ENCODE data around the gene TCAP. TPM values are rescaled to one million over a fixed set of nuclear protein-coding genes. Genes with fewer than 3 reads are reported as not detected.

TCAP gene
- total and polyA plus RNA-seq, 12 donors = 0.78 to 13.6 (median 1.8) TPM; not detected in 1

- Histone ChIP-seq H3K36me3 (replicated peaks in 1 of 2) (no peaks in the 10 kb centered on the region), H3K9me3 (replicated peaks in 1 of 3) (no peaks in the 10 kb centered on the region), H3K27me3 (no peaks in the 10 kb centered on the region), H3K4me3 (no peak overlapping the region), H3K4me1 (replicated peaks in 1 of 2) (peaks cover 48 to 60% of the 10 kb centered on the region in 2 donors), H3K27ac (peak overlapping the region in 2 of 5 donors; percentile 24 to 66)
- intact Hi-C loops (cut with DNase I) = no loop called here
- TF ChIP-seq, protein P1, sequence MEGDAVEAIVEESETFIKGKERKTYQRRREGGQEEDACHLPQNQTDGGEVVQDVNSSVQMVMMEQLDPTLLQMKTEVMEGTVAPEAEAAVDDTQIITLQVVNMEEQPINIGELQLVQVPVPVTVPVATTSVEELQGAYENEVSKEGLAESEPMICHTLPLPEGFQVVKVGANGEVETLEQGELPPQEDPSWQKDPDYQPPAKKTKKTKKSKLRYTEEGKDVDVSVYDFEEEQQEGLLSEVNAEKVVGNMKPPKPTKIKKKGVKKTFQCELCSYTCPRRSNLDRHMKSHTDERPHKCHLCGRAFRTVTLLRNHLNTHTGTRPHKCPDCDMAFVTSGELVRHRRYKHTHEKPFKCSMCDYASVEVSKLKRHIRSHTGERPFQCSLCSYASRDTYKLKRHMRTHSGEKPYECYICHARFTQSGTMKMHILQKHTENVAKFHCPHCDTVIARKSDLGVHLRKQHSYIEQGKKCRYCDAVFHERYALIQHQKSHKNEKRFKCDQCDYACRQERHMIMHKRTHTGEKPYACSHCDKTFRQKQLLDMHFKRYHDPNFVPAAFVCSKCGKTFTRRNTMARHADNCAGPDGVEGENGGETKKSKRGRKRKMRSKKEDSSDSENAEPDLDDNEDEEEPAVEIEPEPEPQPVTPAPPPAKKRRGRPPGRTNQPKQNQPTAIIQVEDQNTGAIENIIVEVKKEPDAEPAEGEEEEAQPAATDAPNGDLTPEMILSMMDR (IDR thresholded peaks at IDR 0.05) = no peak
- no peak for TF ChIP-seq POLR2A (IDR thresholded peaks at IDR 0.05)
- 39 to 70% (median 56%) methylated on average over 2 to 4 of the region's 4 CpGs for WGBS, 4 donors
- peak in 3 of 7 donors; percentile 56 to 57 (median 56) for DNase-seq
These were observed 21.9 kb upstream of the TCAP start for GRCh38 chr17:39643271-39643670.

DNA sequence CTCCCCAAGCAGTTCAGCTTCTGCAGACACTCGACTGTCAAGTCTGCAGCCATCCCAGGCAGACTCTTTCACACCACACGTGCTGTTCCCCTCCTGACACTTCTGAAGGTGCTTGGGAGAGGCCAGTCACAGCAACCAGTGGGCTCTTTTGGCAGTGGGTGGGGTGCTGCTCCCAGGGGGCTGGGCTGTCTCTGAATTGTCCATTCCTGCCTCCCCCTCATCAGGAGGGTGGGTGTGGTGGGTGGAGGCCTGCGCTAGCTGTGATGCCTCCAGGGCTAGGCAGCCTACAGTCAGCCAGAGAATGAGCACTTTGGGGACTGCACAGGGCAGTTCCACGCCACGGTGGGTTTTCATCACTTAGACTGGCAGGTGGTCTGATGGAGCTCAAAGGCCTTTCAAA lies 17.9 kb upstream of the TCAP start:
- H3K4me3 ChIP-seq = no peak overlapping the region
- H3K27ac ChIP-seq = no peak overlapping the region
- intact Hi-C loops (cut with DNase I) = no loop called here
- 76 to 83% (median 81%) methylated on average over 2 to 5 of the region's 5 CpGs for WGBS, 4 donors
- TF ChIP-seq, protein P1 (IDR thresholded peaks at IDR 0.05) = no peak
- no peak for TF ChIP-seq POLR2A (IDR thresholded peaks at IDR 0.05)
- no peaks in the 10 kb centered on the region for H3K36me3 ChIP-seq (replicated peaks in 1 of 2)
- DNase-seq = no peak
- H3K27me3 ChIP-seq = no peaks in the 10 kb centered on the region
- peaks cover 10 to 31% of the 10 kb centered on the region in 2 donors for H3K4me1 ChIP-seq (replicated peaks in 1 of 2)
- H3K9me3 ChIP-seq (replicated peaks in 1 of 3) = no peaks in the 10 kb centered on the region

DNA sequence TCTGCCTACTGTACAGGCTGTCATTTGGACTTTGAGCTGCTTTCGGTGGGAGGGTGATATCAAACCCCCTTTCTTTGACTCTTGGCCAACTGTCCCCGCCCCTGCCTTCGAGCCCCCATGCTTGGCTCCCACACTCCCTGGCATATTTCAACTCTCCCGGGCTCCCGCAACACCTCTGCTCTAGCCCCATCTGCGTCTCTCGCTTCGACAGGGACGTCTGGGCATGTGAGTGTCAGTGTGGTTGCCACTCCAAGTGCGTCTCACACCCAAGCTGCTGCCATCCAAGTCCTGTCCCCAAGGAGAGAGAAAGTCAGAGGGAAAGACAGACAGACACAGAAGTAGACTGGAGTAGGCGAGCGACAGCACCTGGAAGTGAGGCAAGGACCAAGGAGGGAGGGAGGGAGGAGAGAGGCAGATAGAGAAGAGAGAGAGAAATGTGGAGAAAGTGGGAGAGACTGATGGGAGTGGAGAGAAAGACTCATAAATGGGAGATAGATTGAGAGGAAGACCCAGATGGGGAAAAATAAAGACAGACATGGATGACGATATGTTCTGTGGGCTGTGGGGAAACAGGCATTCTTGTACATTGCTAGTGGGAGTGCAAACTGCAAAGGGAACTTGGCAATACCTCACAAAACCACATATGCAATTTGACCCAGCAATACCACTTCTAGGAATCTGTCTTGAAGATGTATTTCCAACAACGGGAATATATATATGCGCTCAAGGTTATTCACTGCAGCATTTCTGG lies 16.4 kb upstream of the TCAP start:
- intact Hi-C loops (cut with DNase I) = no loop called here
- WGBS, 4 donors = 83 to 90% (median 87%) methylated on average over 14 to 15 of the region's 15 CpGs
- DNase-seq = no peak

DNA sequence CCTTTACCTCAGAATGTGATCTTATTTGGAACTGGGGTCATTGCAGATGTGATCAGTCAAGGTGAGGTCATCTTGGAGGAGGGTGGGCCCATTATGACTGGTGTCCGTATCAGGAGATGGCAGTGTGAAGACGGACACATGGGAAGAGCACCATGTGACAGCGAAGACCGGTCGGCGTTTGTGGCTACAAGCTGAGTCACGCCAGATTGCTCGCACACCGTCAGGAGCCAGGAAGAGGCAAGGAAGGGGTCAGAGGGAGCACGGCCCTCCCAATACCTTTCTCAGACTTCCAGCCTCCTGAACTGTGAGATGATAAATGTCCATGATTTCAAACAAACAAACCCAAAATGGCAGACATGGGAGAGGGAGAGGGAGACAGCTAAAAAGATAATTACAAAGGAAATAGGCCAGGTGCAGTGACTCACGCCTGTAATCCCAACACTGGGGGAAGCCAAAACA lies 15.0 kb upstream of the TCAP start:
- no peaks in the 10 kb centered on the region for H3K9me3 ChIP-seq (replicated peaks in 1 of 3)
- no peaks in the 10 kb centered on the region for H3K27me3 ChIP-seq
- TF ChIP-seq, protein P1 (IDR thresholded peaks at IDR 0.05) = no peak
- no peak for TF ChIP-seq POLR2A (IDR thresholded peaks at IDR 0.05)
- no peak for DNase-seq
- no peak overlapping the region for H3K4me3 ChIP-seq
- H3K4me1 ChIP-seq (replicated peaks in 1 of 2) = peaks cover 0 to 30% of the 10 kb centered on the region in 2 donors
- H3K27ac ChIP-seq = peak overlapping the region in 1 of 5 donors; percentile 21
- H3K36me3 ChIP-seq (replicated peaks in 1 of 2) = no peaks in the 10 kb centered on the region
- WGBS, 4 donors = 82 to 94% (median 85%) methylated on average over 7 to 11 of the region's 11 CpGs
- intact Hi-C loops (cut with DNase I) = no loop called here

More for the DNA sequence above, 16.4 kb upstream of the TCAP start:
- H3K4me1 ChIP-seq (replicated peaks in 1 of 2) = peaks cover 0 to 29% of the 10 kb centered on the region in 2 donors
- no peaks in the 10 kb centered on the region for H3K9me3 ChIP-seq (replicated peaks in 1 of 3)
- TF ChIP-seq POLR2A (IDR thresholded peaks at IDR 0.05) = no peak
- TF ChIP-seq, protein P1 (IDR thresholded peaks at IDR 0.05) = no peak
- no peak overlapping the region for H3K4me3 ChIP-seq
- H3K27me3 ChIP-seq = no peaks in the 10 kb centered on the region
- no peak overlapping the region for H3K27ac ChIP-seq
- no peaks in the 10 kb centered on the region for H3K36me3 ChIP-seq (replicated peaks in 1 of 2)
